ENCODE measurements around the gene KCNMA1.

KCNMA1 gene

GRCh38 chr10:77152256-77152655 lies 485.4 kb downstream of the KCNMA1 start:
- no peak for FAIRE-seq
- DNase-seq (ENCODE audit: insufficient read length, low spot score) = no peak

GRCh38 chr10:77151408-77151807 lies 486.2 kb downstream of the KCNMA1 start:
- no peak for FAIRE-seq
- no peak for DNase-seq (ENCODE audit: insufficient read length, low spot score)

- no peak for FAIRE-seq
Measured at GRCh38 chr10:77149706-77150105, 487.9 kb downstream of the KCNMA1 start.

GRCh38 chr10:77149001-77149400 lies 488.6 kb downstream of the KCNMA1 start:
- FAIRE-seq (no peak), DNase-seq (ENCODE audit: insufficient read length, low spot score) (no peak)

More at GRCh38 chr10:77149706-77150105, 487.9 kb downstream of the KCNMA1 start:
- DNase-seq (ENCODE audit: insufficient read length, low spot score) = no peak

GRCh38 chr10:77147871-77148270 lies 489.7 kb downstream of the KCNMA1 start:
- FAIRE-seq = no peak
- DNase-seq (ENCODE audit: insufficient read length, low spot score) = no peak

GRCh38 chr10:77146712-77147336 lies 490.8 kb downstream of the KCNMA1 start:
- DNase-seq (ENCODE audit: insufficient read length, low spot score) (no peak), FAIRE-seq (no peak)

GRCh38 chr10:77144656-77145055 lies 493.0 kb downstream of the KCNMA1 start:
- FAIRE-seq = no peak

GRCh38 chr10:77139252-77140160 lies 498.1 kb downstream of the KCNMA1 start:
- no peak for DNase-seq (ENCODE audit: insufficient read length, low spot score)
- FAIRE-seq = no peak

More at GRCh38 chr10:77144656-77145055, 493.0 kb downstream of the KCNMA1 start:
- DNase-seq (ENCODE audit: insufficient read length, low spot score) = no peak

- DNase-seq (ENCODE audit: insufficient read length, low spot score) (no peak), FAIRE-seq (no peak)
Measured at GRCh38 chr10:77138541-77138940, 499.1 kb downstream of the KCNMA1 start.

- FAIRE-seq (no peak), DNase-seq (ENCODE audit: insufficient read length, low spot score) (no peak)
Measured at GRCh38 chr10:77135555-77135954, 502.1 kb downstream of the KCNMA1 start.

GRCh38 chr10:77131214-77131613 lies 506.4 kb downstream of the KCNMA1 start:
- FAIRE-seq = no peak

GRCh38 chr10:77127243-77127642 lies 510.4 kb downstream of the KCNMA1 start:
- FAIRE-seq = no peak
- DNase-seq (ENCODE audit: insufficient read length, low spot score) = no peak

More at GRCh38 chr10:77131214-77131613, 506.4 kb downstream of the KCNMA1 start:
- no peak for DNase-seq (ENCODE audit: insufficient read length, low spot score)

GRCh38 chr10:77125231-77125630 lies 512.4 kb downstream of the KCNMA1 start:
- DNase-seq (ENCODE audit: insufficient read length, low spot score) (no peak), FAIRE-seq (no peak)

GRCh38 chr10:77123330-77123729 lies 514.3 kb downstream of the KCNMA1 start:
- DNase-seq (ENCODE audit: insufficient read length, low spot score) (no peak), FAIRE-seq (no peak)

- FAIRE-seq = no peak
Measured at GRCh38 chr10:77121829-77122228, 515.8 kb downstream of the KCNMA1 start.

GRCh38 chr10:77120666-77121376 lies 516.8 kb downstream of the KCNMA1 start:
- DNase-seq (ENCODE audit: insufficient read length, low spot score) = no peak
- no peak for FAIRE-seq

More at GRCh38 chr10:77121829-77122228, 515.8 kb downstream of the KCNMA1 start:
- DNase-seq (ENCODE audit: insufficient read length, low spot score) = no peak

- no peak for DNase-seq (ENCODE audit: insufficient read length, low spot score)
- no peak for FAIRE-seq
Measured at GRCh38 chr10:77120012-77120411, 517.6 kb downstream of the KCNMA1 start.

GRCh38 chr10:77118603-77119282 lies 518.9 kb downstream of the KCNMA1 start:
- FAIRE-seq (no peak), DNase-seq (ENCODE audit: insufficient read length, low spot score) (no peak)

GRCh38 chr10:77117501-77117900 lies 520.1 kb downstream of the KCNMA1 start:
- no peak for DNase-seq (ENCODE audit: insufficient read length, low spot score)
- no peak for FAIRE-seq

- FAIRE-seq = no peak
- no peak for DNase-seq (ENCODE audit: insufficient read length, low spot score)
Measured at GRCh38 chr10:77116904-77117303, 520.7 kb downstream of the KCNMA1 start.

Measured in GM19239 (cell line).